Parathyroid adenoma (tissue), 2 donors: ENCODE results near the gene DNHD1.
A peak's percentile ranks its signal among the peaks of the same experiment; 100 is the strongest.

Experiments
- H2AFZ ChIP-seq: fragments of 300-600 bp; sonication (generic); one replicate; pipeline ENCODE4 v1.7.0; 2017; ENCODE audit warnings: antibody characterized with exemption, mild to moderate bottlenecking
- H3K27ac ChIP-seq: fragments of 300-600 bp; sonication (generic); one replicate; pipeline ENCODE4 v1.7.0; 2017
- H3K27me3 ChIP-seq: fragments of 300-600 bp; sonication (generic); one replicate; pipeline ENCODE4 v1.7.0; 2017; ENCODE audit warnings: low read length; ENCODE audit not compliant: control insufficient read depth, insufficient read depth
- H3K36me3 ChIP-seq: fragments of 300-600 bp; sonication (generic); one replicate; pipeline ENCODE4 v1.7.0; 2017; ENCODE audit warnings: low read length; ENCODE audit not compliant: control insufficient read depth, insufficient read depth
- H3K4me1 ChIP-seq: fragments of 300-600 bp; sonication (generic); one replicate; pipeline ENCODE4 v1.7.0; 2017; ENCODE audit warnings: control low read depth
- H3K4me2 ChIP-seq: fragments of 300-600 bp; sonication (generic); one replicate; pipeline ENCODE4 v1.7.0; 2017; ENCODE audit warnings: low read length
- H3K4me3 ChIP-seq: fragments of 300-600 bp; sonication (generic); one replicate; pipeline ENCODE4 v1.7.0; 2017; ENCODE audit warnings: low read depth, low read length
- H3K79me2 ChIP-seq: fragments of 300-600 bp; sonication (generic); one replicate; pipeline ENCODE4 v1.7.0; 2017; ENCODE audit warnings: control low read depth
- H3K9ac ChIP-seq: fragments of 300-600 bp; sonication (generic); one replicate; pipeline ENCODE4 v1.7.0; 2017; ENCODE audit warnings: mild to moderate bottlenecking
- H3K9me3 ChIP-seq: fragments of 300-600 bp; sonication (generic); one replicate; pipeline ENCODE4 v1.7.0; 2017; ENCODE audit warnings: low read length; ENCODE audit not compliant: control insufficient read depth
- CTCF ChIP-seq: fragments of 300-600 bp; sonication (generic); IDR thresholded peaks from one replicate; pipeline ENCODE4 v1.7.0; 2017; ENCODE audit warnings: antibody characterized with exemption, mild to moderate bottlenecking
- donor health status: primary hyperparathyroidism.

The DNHD1 gene

GRCh38 chr11:6523253-6523652, 26.2 kb downstream of the DNHD1 start:
- no peaks in the 10 kb centered on the region for H3K9me3 ChIP-seq
- no peaks in the 10 kb centered on the region for H3K27me3 ChIP-seq
- no peak overlapping the region for H3K27ac ChIP-seq
- H2AFZ ChIP-seq: no peak overlapping the region
- H3K36me3 ChIP-seq: no peaks in the 10 kb centered on the region
- no peak overlapping the region for H3K4me3 ChIP-seq
- no peaks in the 10 kb centered on the region for H3K79me2 ChIP-seq
- no peak overlapping the region for H3K9ac ChIP-seq
- no peaks in the 10 kb centered on the region for H3K4me1 ChIP-seq
- TF ChIP-seq CTCF: no peak
- H3K4me2 ChIP-seq: no peak overlapping the region

- H3K9me3 ChIP-seq: no peaks in the 10 kb centered on the region
- no peaks in the 10 kb centered on the region for H3K27me3 ChIP-seq
These were observed 29.5 kb downstream of the DNHD1 start for GRCh38 chr11:6526411-6527135.

GRCh38 chr11:6529266-6529665, 32.2 kb downstream of the DNHD1 start:
- Histone ChIP-seq H3K4me2 (no peak overlapping the region), H3K27ac (no peak overlapping the region), H3K4me1 (no peaks in the 10 kb centered on the region), H3K36me3 (no peaks in the 10 kb centered on the region), H2AFZ (no peak overlapping the region), H3K79me2 (no peaks in the 10 kb centered on the region), H3K27me3 (no peaks in the 10 kb centered on the region), H3K9ac (no peak overlapping the region), H3K9me3 (no peaks in the 10 kb centered on the region), H3K4me3 (no peak overlapping the region)
- TF ChIP-seq CTCF: no peak

More at GRCh38 chr11:6526411-6527135, 29.5 kb downstream of the DNHD1 start:
- Histone ChIP-seq H3K4me3 (no peak overlapping the region), H3K27ac (no peak overlapping the region), H3K9ac (no peak overlapping the region), H2AFZ (no peak overlapping the region), H3K36me3 (no peaks in the 10 kb centered on the region), H3K4me1 (no peaks in the 10 kb centered on the region), H3K79me2 (no peaks in the 10 kb centered on the region), H3K4me2 (no peak overlapping the region)
- no peak for TF ChIP-seq CTCF

GRCh38 chr11:6530848-6531247, 33.8 kb downstream of the DNHD1 start:
- Histone ChIP-seq H3K27ac (no peak overlapping the region), H3K79me2 (no peaks in the 10 kb centered on the region), H3K4me3 (no peak overlapping the region), H3K27me3 (no peaks in the 10 kb centered on the region), H3K9ac (no peak overlapping the region), H2AFZ (no peak overlapping the region), H3K36me3 (no peaks in the 10 kb centered on the region), H3K4me2 (no peak overlapping the region), H3K4me1 (no peaks in the 10 kb centered on the region), H3K9me3 (no peaks in the 10 kb centered on the region)
- no peak for TF ChIP-seq CTCF

GRCh38 chr11:6531267-6531752, 34.2 kb downstream of the DNHD1 start:
- H3K4me1 ChIP-seq: no peaks in the 10 kb centered on the region
- TF ChIP-seq CTCF: peak; percentile 65
- H3K79me2 ChIP-seq: no peaks in the 10 kb centered on the region
- no peak overlapping the region for H3K4me3 ChIP-seq
- H3K27me3 ChIP-seq: no peaks in the 10 kb centered on the region
- no peak overlapping the region for H2AFZ ChIP-seq
- H3K9ac ChIP-seq: no peak overlapping the region
- no peaks in the 10 kb centered on the region for H3K9me3 ChIP-seq
- H3K27ac ChIP-seq: no peak overlapping the region
- H3K36me3 ChIP-seq: no peaks in the 10 kb centered on the region
- H3K4me2 ChIP-seq: no peak overlapping the region
